ENCODE results near the gene CELSR1.

- TF ChIP-seq, protein P1, sequence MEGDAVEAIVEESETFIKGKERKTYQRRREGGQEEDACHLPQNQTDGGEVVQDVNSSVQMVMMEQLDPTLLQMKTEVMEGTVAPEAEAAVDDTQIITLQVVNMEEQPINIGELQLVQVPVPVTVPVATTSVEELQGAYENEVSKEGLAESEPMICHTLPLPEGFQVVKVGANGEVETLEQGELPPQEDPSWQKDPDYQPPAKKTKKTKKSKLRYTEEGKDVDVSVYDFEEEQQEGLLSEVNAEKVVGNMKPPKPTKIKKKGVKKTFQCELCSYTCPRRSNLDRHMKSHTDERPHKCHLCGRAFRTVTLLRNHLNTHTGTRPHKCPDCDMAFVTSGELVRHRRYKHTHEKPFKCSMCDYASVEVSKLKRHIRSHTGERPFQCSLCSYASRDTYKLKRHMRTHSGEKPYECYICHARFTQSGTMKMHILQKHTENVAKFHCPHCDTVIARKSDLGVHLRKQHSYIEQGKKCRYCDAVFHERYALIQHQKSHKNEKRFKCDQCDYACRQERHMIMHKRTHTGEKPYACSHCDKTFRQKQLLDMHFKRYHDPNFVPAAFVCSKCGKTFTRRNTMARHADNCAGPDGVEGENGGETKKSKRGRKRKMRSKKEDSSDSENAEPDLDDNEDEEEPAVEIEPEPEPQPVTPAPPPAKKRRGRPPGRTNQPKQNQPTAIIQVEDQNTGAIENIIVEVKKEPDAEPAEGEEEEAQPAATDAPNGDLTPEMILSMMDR (IDR thresholded peaks at IDR 0.05), result no peak
- no peak for TF ChIP-seq POLR2A (IDR thresholded peaks at IDR 0.05)
These were observed 37.6 kb downstream of the CELSR1 start for GRCh38 chr22:46499805-46500189.

Measured in adrenal gland (tissue), 5 donors.